A673 (cell line): ENCODE results near the gene CHAF1A. TPM values are rescaled to one million over a fixed set of nuclear protein-coding genes. Genes with fewer than 3 reads are reported as not detected.

Experiments
- BruUV-seq: library from RNA; stranded (reverse); fragments of 400-500 nt; replicated peaks from 2 replicates; lab custom pipeline; 2021; lab: Mats Ljungman, UMichigan
- CTCF ChIA-PET: fragments of 300-600 bp; sonication (Branson Sonifier 250); formaldehyde crosslinking; loops from one replicate; lab custom pipeline; 2022; ENCODE audit warnings: antibody characterized with exemption; lab: Charles Lee
- POLR2A ChIA-PET: fragments of 300-600 bp; sonication (Branson Sonifier 250); formaldehyde crosslinking; loops from one replicate; lab custom pipeline; 2022; ENCODE audit warnings: antibody characterized with exemption; ENCODE audit not compliant: low non-redundant PET; lab: Charles Lee
- DNase-seq: peaks from one replicate; pipeline ENCODE4 v3.0.0-alpha.2; 2015; ENCODE audit warnings: low spot score
- H3K27ac ChIP-seq: fragments of 200-600 bp; sonication (generic); 2 replicates; pipeline ENCODE4 v1.5.1; 2016; ENCODE audit warnings: mixed run types, low read depth, mild to moderate bottlenecking, mixed read lengths, antibody characterized with exemption, low read length; ENCODE audit not compliant: poor library complexity, severe bottlenecking
- H3K27me3 ChIP-seq: fragments of 200-600 bp; sonication (generic); replicated peaks from 2 replicates; pipeline ENCODE4 v1.6.1; 2017; ENCODE audit warnings: mixed run types, low read depth, mild to moderate bottlenecking, mixed read lengths, antibody characterized with exemption, low read length; ENCODE audit not compliant: insufficient read depth, poor library complexity
- H3K36me3 ChIP-seq: fragments of 200-600 bp; sonication (generic); 2 replicates; pipeline ENCODE4 v1.6.1; 2016; ENCODE audit warnings: mixed run types, mild to moderate bottlenecking, mixed read lengths, antibody characterized with exemption, low read length; ENCODE audit not compliant: insufficient read depth, poor library complexity, severe bottlenecking
- H3K4me1 ChIP-seq: fragments of 200-600 bp; sonication (generic); 2 replicates; pipeline ENCODE4 v1.6.1; 2017; ENCODE audit warnings: mixed run types, mild to moderate bottlenecking, mixed read lengths, antibody characterized with exemption, low read length; ENCODE audit not compliant: insufficient read depth, poor library complexity, severe bottlenecking
- H3K4me3 ChIP-seq: fragments of 200-600 bp; sonication (generic); 2 replicates; pipeline ENCODE4 v1.5.1; 2016; ENCODE audit warnings: low read depth, mixed run types, mild to moderate bottlenecking, mixed read lengths, low read length; ENCODE audit not compliant: poor library complexity, severe bottlenecking
- H3K9me3 ChIP-seq: fragments of 200-600 bp; sonication (generic); 2 replicates; pipeline ENCODE4 v1.6.1; 2016; ENCODE audit warnings: mixed run types, low read depth, mild to moderate bottlenecking, mixed read lengths, antibody characterized with exemption, low read length; ENCODE audit not compliant: poor library complexity, severe bottlenecking
- EZH2 ChIP-seq: fragments of 200-600 bp; sonication (generic); IDR thresholded peaks from 2 replicates; pipeline ENCODE4 v1.6.1; 2017; ENCODE audit warnings: borderline replicate concordance, low read depth, mild to moderate bottlenecking, mixed read lengths, antibody characterized with exemption, low read length; ENCODE audit not compliant: poor library complexity, severe bottlenecking
- intact Hi-C: fragments of 100-400 bp; cut with micrococcal nuclease; formaldehyde crosslinking; loops from one replicate; pipeline ENCODE4 v1.10.0; 2022; ENCODE audit not compliant: unreplicated experiment
- total RNA-seq: library from RNA; stranded (reverse); gene quantifications from 2 replicates; pipeline ENCODE4 v1.2.3, GENCODE V29; 2021
- TF ChIP-seq, protein P1 (sequence below): fragments of 300-800, 200-600 bp; sonication (generic); conservative IDR thresholded peaks from 2 replicates; pipeline ENCODE4 v1.5.1; 2017; ENCODE audit warnings: low read depth, mild to moderate bottlenecking, antibody characterized with exemption, low read length, moderate library complexity, mixed read lengths

Gene CHAF1A
- total RNA-seq, 1 experiment from 2014 or later = 115 TPM

DNA sequence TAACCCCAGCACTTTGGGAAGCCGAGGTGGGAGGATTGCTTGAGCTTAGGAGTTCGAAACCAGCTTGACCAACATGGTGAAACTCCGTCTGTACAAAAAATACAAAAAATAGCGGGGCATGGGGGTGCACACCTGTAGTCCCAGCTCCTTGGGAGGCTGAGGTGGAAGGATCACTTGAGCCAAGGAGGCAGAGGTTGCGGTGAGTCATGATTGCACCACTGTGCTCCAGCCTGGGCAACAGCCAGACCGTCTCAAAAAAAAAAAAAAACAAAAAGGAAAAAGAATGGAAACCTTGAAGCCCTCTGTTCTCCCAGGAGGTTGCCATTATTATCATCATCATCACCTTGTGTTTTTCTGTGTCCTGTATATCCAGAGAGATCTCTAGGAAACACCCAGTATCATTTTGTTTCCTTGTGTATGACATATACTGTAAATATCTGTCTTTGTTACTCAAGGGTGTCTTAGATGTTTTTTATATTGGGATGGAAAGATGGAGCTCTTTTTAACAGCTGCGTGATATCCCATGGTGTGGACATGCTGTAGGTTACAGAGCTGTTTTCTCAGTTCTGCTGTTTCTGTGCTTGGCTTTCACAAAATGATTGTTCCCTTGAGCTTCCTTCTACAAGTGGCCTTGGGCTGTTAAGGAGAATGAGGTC is 11.8 kb downstream of the CHAF1A start:
- BruUV-seq = no TSS peak
- DNase-seq = no peak
- intact Hi-C loops = no loop called here
- Histone ChIP-seq H3K27me3 (no peaks in the 10 kb centered on the region), H3K4me1 (peaks cover 17% of the 10 kb centered on the region), H3K9me3 (no peaks in the 10 kb centered on the region), H3K4me3 (no peak overlapping the region), H3K27ac (peak overlapping the region; percentile 71), H3K36me3 (peaks cover 73% of the 10 kb centered on the region)
- TF ChIP-seq EZH2 = no peak
- TF ChIP-seq, protein P1, sequence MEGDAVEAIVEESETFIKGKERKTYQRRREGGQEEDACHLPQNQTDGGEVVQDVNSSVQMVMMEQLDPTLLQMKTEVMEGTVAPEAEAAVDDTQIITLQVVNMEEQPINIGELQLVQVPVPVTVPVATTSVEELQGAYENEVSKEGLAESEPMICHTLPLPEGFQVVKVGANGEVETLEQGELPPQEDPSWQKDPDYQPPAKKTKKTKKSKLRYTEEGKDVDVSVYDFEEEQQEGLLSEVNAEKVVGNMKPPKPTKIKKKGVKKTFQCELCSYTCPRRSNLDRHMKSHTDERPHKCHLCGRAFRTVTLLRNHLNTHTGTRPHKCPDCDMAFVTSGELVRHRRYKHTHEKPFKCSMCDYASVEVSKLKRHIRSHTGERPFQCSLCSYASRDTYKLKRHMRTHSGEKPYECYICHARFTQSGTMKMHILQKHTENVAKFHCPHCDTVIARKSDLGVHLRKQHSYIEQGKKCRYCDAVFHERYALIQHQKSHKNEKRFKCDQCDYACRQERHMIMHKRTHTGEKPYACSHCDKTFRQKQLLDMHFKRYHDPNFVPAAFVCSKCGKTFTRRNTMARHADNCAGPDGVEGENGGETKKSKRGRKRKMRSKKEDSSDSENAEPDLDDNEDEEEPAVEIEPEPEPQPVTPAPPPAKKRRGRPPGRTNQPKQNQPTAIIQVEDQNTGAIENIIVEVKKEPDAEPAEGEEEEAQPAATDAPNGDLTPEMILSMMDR = no peak
- CTCF ChIA-PET = interaction anchor here (0.6 to 1.1 kb wide), 2 partner anchors 12 to 62 kb away, joined by 3 to 8 read pairs; no protein-coding TSS in a partner anchor
- POLR2A ChIA-PET = no interaction called here

DNA sequence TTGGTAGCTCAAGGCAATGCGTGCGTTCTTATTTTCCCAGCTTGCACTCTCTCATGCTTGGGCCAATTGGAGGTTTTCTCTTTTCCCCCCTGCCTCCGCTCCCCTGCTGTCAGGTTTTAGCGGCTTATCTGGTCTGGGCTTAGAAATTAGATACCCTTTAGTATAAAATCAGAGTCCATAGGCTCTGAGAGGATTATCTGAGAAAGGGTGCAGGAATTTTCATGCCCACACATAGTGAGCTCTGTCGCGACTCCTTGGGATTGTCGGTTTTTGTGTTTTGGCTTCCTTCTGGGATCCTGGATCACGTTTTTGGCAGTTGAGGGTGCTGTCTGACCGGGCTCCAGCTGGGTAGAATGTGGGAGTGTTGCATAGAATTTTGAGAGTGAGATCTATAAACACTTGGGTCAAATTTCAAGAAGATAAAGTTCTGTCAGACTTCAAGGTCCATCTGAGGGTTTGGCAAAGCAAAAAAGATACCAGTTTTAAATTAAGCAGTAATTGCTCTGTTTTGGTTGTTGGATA is 12.4 kb downstream of the CHAF1A start:
- intact Hi-C loops = no loop called here
- Histone ChIP-seq H3K4me1 (peaks cover 17% of the 10 kb centered on the region), H3K27ac (peak overlapping the region; percentile 71), H3K9me3 (no peaks in the 10 kb centered on the region), H3K4me3 (no peak overlapping the region), H3K36me3 (peaks cover 73% of the 10 kb centered on the region), H3K27me3 (no peaks in the 10 kb centered on the region)
- DNase-seq = peak; percentile 81
- no TSS peak for BruUV-seq
- TF ChIP-seq EZH2 = no peak
- TF ChIP-seq, protein P1 = no peak
- ChIA-PET CTCF (interaction anchor here (0.6 to 1.1 kb wide), 2 partner anchors 13 to 63 kb away, joined by 3 to 8 read pairs; no protein-coding TSS in a partner anchor), POLR2A (interaction anchor here (0.6 kb wide), 1 partner anchor 37 kb away, joined by 5 read pairs; no protein-coding TSS in a partner anchor)

DNA sequence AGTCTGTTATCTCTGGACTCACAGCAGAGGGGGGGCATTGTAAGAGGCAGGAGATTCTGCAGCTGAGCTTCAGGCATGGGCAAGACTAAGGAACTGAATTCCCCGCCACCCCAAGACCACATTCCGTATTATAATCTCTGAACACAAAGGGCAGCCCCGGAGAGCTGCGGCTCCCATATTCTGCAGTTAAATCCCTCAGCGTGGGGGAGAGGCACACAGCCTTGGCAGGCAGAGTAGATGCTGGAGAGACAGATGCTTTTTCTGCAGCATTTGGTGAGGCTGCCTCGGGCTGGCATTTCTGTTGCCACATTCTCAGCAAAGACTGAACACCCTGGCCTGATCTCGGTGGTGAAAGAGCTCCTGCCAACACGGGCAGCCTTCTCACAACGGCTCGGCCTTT is 12.9 kb downstream of the CHAF1A start:
- intact Hi-C loops = no loop called here
- peak; percentile 33 for DNase-seq
- Histone ChIP-seq H3K27ac (peak overlapping the region; percentile 71), H3K4me3 (no peak overlapping the region), H3K9me3 (no peaks in the 10 kb centered on the region), H3K36me3 (peaks cover 73% of the 10 kb centered on the region), H3K4me1 (peaks cover 17% of the 10 kb centered on the region), H3K27me3 (no peaks in the 10 kb centered on the region)
- ChIA-PET CTCF (interaction anchor here (1.1 kb wide), 1 partner anchor 13 kb away, joined by 3 read pairs; no protein-coding TSS in a partner anchor), POLR2A (interaction anchor here (0.6 kb wide), 2 partner anchors 36 to 118 kb away, joined by 3 to 5 read pairs; no protein-coding TSS in a partner anchor)
- no TSS peak for BruUV-seq
- TF ChIP-seq, protein P1 = no peak
- no peak for TF ChIP-seq EZH2
